Measurements from ENCODE around the gene DCHS1.
"Not testable (repeated sequence)": the region's sequence is repeated elsewhere in the genome, so short reads cannot be mapped to it uniquely, and the experiment has no call there.

The DCHS1 gene

GRCh38 chr11:6655790-6656583, at the start of gene DCHS1:
Gene DCHS1, minus strand, starts transcription at chr11:6655809. Its CDS starts 14,196 bp downstream, at chr11:6641613.
- no peak for DNase-seq (ENCODE audit: low read depth)

GRCh38 chr11:6703247-6704063, 47.8 kb upstream of the DCHS1 start:
- DNase-seq (ENCODE audit: low read depth) = no peak

- DNase-seq (ENCODE audit: low read depth) = not testable (repeated sequence)
Measured at GRCh38 chr11:6701955-6702354, 46.3 kb upstream of the DCHS1 start.

GRCh38 chr11:6695377-6695776, 39.8 kb upstream of the DCHS1 start:
- DNase-seq (ENCODE audit: low read depth) = no peak

- no peak for DNase-seq (ENCODE audit: low read depth)
Measured at GRCh38 chr11:6694229-6694535, 38.6 kb upstream of the DCHS1 start.

GRCh38 chr11:6693342-6694228, 38.0 kb upstream of the DCHS1 start:
- DNase-seq (ENCODE audit: low read depth) = no peak

GRCh38 chr11:6692128-6692527, 36.5 kb upstream of the DCHS1 start:
- no peak for DNase-seq (ENCODE audit: low read depth)

GRCh38 chr11:6690431-6691132, 35.0 kb upstream of the DCHS1 start:
- DNase-seq (ENCODE audit: low read depth) = not testable (repeated sequence)

- no peak for DNase-seq (ENCODE audit: low read depth)
Measured at GRCh38 chr11:6687876-6688275, 32.3 kb upstream of the DCHS1 start.

GRCh38 chr11:6686006-6686405, 30.4 kb upstream of the DCHS1 start:
- no peak for DNase-seq (ENCODE audit: low read depth)

- not testable (repeated sequence) for DNase-seq (ENCODE audit: low read depth)
Measured at GRCh38 chr11:6684068-6684467, 28.5 kb upstream of the DCHS1 start.

GRCh38 chr11:6682936-6683861, 27.6 kb upstream of the DCHS1 start, which contains the start of gene MRPL17:
Gene MRPL17, minus strand, starts transcription at chr11:6683340. Its CDS starts 44 bp downstream, at chr11:6683296.
- peak; percentile 98 for DNase-seq (ENCODE audit: low read depth)

GRCh38 chr11:6682591-6682935, 27.0 kb upstream of the DCHS1 start:
- no peak for DNase-seq (ENCODE audit: low read depth)

GRCh38 chr11:6681949-6682348, 26.3 kb upstream of the DCHS1 start:
- DNase-seq (ENCODE audit: low read depth) = peak; percentile 34

- DNase-seq (ENCODE audit: low read depth) = no peak
Measured at GRCh38 chr11:6681505-6681904, 25.9 kb upstream of the DCHS1 start.

GRCh38 chr11:6677018-6677417, 21.4 kb upstream of the DCHS1 start:
- DNase-seq (ENCODE audit: low read depth) = no peak

- DNase-seq (ENCODE audit: low read depth) = no peak
Measured at GRCh38 chr11:6674862-6675261, 19.3 kb upstream of the DCHS1 start.

- no peak for DNase-seq (ENCODE audit: low read depth)
Measured at GRCh38 chr11:6674219-6674597, 18.6 kb upstream of the DCHS1 start.

- no peak for DNase-seq (ENCODE audit: low read depth)
Measured at GRCh38 chr11:6673523-6674218, 18.1 kb upstream of the DCHS1 start.

GRCh38 chr11:6671991-6672390, 16.4 kb upstream of the DCHS1 start:
- no peak for DNase-seq (ENCODE audit: low read depth)

All from CMK (cell line).